D721Med (cell line): ENCODE data around the gene COL6A3.
"Not testable (repeated sequence)": the region's sequence is repeated elsewhere in the genome, so short reads cannot be mapped to it uniquely, and the experiment has no call there.

Source experiments
- DNase-seq: peaks from one replicate; pipeline ENCODE4 v3.0.0; 2011; ENCODE audit warnings: low spot score; ENCODE audit not compliant: insufficient read length
- FAIRE-seq: peaks from 2 replicates; lab custom pipeline; 2011; peaks lifted over from hg19 to GRCh38; lab: Jason Lieb, UNC
- TF ChIP-seq, protein P1 (sequence below): IDR thresholded peaks from 2 replicates; pipeline ENCODE4 v1.5.1; 2012; ENCODE audit warnings: mild to moderate bottlenecking, control low read depth; ENCODE audit not compliant: insufficient read depth; ENCODE audit errors: missing control alignments

The COL6A3 gene

DNA sequence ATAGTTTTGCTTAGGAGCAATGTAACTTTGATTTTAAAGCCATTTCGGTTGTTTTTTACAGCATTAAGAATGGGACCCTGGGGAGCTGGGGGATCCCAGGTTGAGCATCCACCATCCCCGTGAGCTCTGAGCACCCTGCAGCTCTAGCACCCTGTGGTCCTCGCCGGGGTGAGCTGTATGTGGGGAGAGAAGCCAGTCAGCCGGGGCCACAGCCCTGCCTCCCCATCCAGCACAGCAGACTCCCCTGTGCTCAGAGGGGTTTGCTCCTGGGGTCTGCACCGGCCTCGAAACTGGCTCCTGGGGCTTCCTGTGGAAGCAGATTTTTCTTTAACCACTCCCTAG lies 1.3 kb downstream of the COL6A3 start:
- TF ChIP-seq, protein P1, sequence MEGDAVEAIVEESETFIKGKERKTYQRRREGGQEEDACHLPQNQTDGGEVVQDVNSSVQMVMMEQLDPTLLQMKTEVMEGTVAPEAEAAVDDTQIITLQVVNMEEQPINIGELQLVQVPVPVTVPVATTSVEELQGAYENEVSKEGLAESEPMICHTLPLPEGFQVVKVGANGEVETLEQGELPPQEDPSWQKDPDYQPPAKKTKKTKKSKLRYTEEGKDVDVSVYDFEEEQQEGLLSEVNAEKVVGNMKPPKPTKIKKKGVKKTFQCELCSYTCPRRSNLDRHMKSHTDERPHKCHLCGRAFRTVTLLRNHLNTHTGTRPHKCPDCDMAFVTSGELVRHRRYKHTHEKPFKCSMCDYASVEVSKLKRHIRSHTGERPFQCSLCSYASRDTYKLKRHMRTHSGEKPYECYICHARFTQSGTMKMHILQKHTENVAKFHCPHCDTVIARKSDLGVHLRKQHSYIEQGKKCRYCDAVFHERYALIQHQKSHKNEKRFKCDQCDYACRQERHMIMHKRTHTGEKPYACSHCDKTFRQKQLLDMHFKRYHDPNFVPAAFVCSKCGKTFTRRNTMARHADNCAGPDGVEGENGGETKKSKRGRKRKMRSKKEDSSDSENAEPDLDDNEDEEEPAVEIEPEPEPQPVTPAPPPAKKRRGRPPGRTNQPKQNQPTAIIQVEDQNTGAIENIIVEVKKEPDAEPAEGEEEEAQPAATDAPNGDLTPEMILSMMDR = no peak
- DNase-seq (no peak), FAIRE-seq (no peak)

DNA sequence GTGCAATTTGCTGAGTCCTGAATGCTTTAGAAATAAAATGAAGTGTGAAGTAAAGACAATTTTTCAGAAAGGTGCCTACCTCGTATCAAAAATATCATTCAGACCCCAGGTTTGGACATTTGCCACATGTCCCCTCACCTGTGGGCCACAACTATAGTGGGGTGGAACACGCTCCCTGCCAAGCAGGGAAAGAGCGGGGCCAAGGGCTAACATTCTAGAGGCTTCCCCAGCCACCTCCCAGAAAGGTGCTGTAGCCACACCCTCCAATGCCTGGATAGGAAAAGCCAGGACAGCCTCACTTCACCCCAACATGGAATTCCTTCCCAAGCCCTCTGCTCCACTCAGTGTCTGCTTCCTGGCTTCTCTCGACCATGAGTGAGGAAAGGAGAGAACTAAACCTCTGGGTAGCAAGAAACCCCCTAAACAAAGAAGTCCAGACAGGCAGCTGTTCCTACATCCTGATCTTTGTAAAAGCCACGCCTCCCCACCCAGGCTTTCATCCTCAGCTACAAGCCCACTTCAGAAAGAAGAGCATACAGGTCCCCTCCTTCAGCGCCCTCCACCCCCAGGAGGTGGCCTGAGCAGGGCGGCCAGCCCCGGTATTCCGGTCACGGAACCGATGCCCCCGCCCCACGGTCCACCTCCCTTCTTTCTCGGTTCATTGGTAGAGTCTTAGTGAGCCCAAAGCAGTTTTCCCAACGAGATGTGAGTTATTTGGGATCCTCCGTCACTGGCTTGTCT lies 2.1 kb downstream of the COL6A3 start:
- FAIRE-seq (no peak), DNase-seq (no peak)
- TF ChIP-seq, protein P1 = no peak

DNA sequence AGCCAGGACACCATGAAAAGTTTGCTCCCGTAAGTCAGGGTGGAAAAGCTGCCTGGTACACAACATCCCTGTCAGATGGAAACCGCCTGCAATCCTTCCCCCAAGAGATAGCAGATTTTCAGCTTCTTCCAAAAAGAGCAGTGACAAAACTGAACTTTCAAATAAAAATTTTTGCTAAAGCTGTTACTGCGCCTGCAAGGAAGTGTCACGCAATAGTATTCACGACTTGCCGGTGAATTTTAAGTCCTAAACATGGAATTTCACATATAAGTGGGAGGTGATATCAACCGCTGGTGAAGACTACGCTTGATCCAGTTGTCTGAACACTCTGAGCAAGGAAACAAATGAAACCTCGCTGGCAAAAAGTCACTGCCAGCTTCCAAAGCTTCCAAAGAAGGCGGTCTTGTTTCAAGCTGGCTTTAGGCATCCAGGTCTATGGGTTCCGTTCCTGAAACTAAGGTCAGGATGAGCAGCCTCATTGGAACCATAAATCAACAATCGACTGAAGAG lies 2.8 kb downstream of the COL6A3 start:
- TF ChIP-seq, protein P1 = no peak
- FAIRE-seq (no peak), DNase-seq (no peak)

DNA sequence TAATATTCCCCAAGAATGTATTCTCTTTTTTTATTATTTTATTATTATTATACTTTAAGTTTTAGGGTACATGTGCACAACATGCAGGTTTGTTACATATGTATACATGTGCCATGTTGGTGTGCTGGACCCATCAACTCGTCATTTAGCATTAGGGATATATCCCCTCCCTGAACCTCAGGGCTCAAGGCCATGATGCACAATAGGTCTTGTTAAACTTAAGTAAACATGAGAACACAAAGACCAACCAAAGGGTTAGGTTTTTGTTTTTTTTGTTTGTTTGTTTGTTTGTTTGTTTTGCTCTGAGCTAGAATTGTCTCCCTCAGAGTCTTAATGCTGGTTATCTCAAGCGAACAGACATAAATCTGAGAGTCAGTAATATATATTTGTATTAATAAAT lies 4.7 kb downstream of the COL6A3 start:
- not testable (repeated sequence) for DNase-seq, FAIRE-seq

DNA sequence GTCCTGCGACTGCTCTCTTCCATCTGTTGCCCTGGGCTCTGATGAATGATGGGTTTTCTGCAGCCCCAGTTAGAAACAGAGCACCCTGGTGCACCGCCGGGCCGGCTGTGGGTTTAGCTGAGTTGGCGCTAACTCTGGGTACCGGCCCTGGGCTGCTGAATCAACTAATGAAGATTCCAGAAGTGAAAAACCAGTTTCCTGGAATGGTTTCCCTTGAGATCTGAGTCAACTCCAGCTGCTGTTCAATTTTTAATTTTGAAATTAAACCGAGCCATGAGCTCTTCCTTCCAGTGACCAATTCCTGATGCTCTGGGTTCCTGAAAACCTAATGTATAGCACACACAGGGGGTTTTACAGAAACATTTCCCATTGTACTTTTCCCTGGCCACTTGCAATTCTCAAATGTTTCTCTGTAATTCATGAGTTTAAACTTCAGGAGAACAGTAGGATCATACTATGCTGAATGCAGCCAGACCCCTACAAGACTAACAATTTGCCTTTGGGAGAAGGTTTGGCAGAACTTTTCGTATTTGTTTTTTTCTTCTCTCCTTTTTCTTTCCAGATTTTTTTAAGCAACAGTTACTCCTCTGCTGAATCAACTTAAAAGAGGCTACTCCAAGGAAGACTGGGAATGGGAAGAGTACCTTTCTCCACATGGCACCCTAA lies 5.5 kb downstream of the COL6A3 start:
- DNase-seq = no peak
- TF ChIP-seq, protein P1 = no peak
- no peak for FAIRE-seq

DNA sequence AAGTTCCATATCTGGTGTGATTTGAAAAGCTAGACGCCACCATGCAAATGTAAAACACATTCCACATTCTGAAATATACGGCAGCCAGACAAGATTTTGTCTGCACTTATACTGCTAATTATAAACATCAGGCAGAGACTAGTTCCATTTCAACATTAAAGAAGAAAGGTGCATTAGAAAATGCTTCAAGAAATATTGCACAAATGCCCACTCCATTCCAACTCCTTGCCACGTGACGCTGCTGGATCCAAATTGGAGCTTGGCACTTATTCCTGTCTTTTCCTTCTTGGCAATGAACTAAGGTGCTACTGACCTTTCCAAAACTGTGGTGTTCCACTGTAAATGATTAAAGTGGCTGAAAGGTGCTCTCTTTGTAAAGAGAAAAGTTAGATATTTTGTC lies 6.3 kb downstream of the COL6A3 start:
- DNase-seq = no peak
- FAIRE-seq = no peak

DNA sequence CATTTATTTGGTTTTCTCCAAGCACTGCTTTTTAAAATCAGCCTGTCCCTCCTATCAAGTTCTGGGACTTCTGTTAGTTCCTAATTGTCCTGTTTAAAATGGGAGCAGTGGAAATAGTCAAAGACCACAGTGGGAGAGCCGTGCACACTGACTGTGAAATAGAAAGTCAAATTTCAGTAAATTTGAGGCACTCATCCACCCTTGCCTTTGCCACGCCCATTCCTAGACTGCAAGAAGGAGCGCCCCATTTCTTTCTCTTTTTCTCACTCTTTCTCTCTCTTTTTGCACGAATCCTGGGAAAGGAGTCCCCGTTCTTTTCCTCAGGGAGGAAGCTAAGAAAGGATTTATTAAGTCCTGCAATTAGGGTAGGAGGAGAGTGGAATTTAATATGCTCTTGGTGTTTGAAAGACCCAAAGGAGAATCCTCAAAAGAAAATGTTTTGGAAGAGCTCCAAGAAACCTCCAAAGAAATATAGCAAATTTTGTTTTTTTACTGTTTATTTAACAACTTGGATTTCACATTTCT lies 7.5 kb downstream of the COL6A3 start:
- DNase-seq = no peak
- TF ChIP-seq, protein P1 = no peak
- no peak for FAIRE-seq

More for the DNA sequence above, 6.3 kb downstream of the COL6A3 start:
- TF ChIP-seq, protein P1 = no peak
